GM21515 (cell line): ENCODE results near the gene SFRP5.

ENCODE experiments used
- ATAC-seq: cut with Tn5 transposase; IDR thresholded peaks from one replicate; pipeline ENCODE4 v1.9.1; 2021; ENCODE audit not compliant: unreplicated experiment

The SFRP5 gene

DNA sequence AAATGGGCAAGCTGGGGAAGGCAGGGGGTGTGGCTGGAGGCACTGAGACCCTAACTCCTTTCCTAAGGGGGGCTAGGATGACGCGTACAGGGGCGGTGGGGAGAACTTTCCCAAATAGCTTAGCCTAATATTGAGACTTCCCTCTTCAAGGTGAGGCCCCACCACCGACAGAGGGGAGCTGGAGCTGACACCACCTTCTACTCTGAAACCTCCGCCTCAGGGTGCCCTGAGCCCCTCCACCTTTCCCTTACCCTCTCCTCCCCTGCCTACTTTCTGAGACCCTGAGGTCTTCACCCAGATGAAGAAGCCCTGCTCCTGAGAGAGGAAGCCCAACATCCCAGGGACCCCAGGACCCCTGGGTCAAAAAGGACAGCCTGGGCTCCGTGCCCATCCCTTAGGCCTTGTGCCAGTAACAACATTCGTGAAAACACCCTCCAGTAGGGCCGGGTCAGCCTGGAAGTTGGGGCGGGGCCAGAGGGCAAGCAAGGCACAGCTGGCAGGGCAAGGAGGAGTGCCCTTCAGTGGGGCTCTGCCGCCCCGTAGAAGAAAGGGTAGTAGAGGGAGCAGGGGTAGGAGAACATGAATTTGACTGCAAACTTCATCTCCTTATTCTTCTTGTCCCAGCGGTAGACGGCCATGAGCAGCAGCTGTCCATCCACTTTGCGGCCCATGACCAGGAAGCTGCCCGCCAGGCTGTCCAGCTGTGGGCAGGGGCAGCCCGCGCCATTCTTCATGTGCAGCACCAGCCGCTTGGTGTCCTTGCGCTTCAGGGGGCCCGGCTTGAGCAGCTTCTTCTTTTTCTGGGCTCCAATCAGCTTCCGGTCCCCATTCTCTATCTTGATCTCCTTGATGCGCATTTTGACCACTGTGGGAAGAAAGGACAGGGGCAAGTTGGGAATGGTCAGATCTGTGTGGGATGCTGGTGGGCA, 4.5 kb downstream of the SFRP5 start:
- no peak for ATAC-seq

DNA sequence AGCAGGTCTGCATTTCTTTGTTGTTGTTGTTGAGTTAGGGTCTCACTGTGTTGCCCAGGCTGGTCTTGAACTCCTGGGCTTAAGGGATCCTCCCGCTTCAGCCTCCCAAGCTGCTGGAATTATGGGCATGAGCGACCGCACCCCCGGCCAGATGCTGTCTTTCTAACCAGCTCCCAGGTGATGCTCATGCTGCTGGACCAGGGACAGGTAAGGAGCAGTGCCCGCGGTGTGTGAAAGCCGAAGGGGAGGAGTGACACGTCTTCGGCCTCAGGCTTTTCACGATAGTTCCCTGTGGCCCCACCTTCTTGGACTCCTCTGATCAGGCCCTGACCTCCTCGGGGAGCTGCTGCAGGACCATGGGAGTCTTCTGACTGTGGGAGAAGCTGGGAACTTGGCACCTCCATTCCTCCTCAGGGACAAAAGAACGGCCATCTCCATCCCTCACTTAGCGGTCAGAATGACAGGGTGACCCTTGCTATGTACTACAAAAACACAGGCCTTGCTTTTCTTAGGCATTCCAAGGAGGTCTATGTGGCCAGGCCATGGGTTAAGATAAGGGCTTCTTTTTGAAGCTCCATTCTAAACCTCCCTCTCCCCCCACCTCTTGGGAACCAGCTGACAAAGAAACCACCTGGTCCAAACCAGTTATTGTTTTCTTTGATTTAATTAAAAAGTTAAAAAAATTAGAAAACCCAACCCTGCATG, 5.5 kb downstream of the SFRP5 start:
- ATAC-seq = no peak

DNA sequence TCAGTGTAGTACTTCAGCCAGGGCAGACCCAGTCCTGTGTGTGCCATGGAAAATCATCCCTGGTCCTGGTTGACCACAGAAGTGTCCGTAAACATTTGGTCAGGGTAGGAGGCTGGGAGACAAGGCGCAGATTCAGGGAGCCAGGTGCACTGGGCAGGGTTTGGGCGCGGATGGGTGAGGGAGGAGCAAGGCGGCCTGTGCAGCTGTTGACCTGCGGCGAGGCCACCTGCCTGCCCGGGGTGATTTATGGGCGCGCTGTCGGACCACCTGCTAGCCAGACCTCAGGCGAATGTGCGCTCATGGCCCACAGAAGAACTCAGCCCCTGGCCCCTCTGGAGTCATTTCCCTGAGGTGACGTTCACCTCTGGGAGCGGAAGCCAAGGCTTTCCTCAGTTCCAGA, 6.6 kb downstream of the SFRP5 start:
- ATAC-seq = no peak

DNA sequence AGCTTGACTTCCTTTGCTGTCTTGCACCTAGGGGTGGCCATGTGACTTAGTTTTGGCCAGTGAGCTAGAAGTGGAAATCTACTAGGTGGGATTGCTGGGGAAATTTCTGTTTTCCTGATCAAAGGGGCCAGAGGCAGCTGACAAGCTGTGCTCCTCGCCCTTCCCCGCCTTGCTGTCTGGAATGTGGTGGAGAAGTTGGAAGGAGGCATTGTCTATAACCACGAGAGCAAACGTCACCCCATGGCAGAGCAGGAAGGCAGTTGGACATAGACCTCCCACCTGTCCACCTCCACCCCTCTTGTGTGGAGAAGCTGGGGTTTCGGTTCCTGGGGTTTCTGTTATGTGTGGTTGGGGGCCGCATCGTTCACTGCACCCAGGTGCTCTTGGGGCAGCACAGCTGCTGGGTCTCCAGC, 7.3 kb downstream of the SFRP5 start:
- ATAC-seq = no peak

GRCh38 chr10:97763947-97764346, 7.9 kb downstream of the SFRP5 start:
- no peak for ATAC-seq

- ATAC-seq = no peak
Observed at GRCh38 chr10:97763411-97763810, 8.4 kb downstream of the SFRP5 start.

- ATAC-seq = no peak
Observed at GRCh38 chr10:97762816-97763215, 9.0 kb downstream of the SFRP5 start.

- no peak for ATAC-seq
Observed at GRCh38 chr10:97762056-97762455, 9.7 kb downstream of the SFRP5 start.

DNA sequence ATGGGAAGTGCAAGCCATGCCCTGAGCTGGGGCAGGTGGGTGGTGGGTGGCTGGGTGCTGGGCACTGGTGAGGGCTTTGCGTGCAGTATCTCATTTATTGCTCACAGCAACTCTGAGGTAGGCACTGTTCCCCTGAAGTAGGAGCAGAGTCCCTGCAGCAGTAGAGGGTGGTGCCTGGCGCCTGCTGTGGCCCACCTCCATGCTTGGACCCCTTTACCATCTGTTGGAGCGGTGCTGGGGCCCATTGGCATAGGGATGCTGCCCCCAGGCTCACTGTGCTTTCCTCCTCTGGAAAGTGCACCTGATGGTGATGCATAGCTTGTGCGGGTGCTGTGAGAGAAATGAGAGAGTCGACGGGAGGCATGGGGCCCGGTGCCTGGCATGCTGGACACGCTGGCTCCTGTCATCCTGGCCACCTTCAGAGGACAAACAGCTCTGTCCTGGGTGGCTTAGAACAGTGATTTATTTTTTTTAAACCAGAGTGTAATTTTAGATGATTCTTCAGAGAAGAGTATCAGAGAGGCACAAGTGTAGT, 10.4 kb downstream of the SFRP5 start:
- ATAC-seq = no peak

DNA sequence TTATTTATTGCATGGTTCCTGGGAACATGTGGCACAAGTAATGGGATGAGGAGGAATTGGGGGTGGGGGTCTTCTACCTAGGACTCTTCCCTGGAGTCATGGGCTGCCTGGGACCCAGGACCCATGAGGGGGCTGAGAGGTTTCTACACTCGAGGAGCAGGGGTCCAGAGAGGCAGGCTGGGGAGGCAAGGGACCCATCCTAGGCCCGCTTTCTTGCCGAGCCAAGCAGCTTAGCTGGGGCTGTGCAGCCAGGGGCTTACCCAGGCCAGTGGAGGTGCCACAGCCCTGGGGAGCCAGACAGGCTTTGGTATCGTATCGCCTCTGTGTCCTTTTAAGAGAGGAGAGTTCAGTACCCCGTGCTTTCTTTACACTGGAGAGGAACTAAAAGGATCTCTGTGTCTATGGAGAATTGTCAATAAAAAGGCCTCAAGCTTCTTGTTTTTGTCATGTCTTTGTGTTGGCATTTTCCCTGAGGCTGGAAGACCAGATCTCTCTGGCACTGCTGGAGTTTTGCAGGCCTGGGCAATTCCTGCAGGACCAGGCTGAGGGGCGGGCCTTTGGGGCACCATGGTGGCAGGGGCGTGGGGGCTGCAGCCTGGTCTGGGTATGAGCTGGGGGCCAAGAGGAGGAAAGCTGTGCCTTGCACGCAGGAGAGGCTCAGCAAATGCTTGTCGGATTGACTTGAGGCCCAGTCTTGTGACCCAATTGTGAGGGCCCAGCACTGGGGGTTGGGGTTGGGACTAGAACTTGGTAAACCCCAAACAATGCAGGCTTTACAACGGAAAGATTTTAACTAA, 11.1 kb downstream of the SFRP5 start:
- ATAC-seq = no peak

DNA sequence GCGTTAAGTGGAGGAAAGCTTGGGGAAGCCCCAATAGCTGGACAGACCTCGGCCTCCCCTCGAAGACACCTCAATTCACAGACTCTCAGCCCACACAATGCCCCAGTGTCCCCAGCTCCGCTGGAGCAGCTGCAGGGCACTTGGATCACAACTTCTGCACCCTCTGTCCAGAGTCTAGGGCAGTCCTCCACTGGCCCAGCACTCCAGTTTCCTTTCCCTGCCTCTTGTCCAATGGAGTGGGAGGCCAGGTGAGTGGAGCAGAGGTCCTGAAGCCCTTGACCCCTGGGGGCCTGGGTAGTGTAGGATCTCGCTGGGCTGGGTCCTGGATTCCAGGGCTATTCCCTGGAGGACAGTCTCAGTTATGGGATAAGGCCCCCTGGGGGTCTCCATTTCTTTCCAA, 11.9 kb downstream of the SFRP5 start:
- no peak for ATAC-seq

DNA sequence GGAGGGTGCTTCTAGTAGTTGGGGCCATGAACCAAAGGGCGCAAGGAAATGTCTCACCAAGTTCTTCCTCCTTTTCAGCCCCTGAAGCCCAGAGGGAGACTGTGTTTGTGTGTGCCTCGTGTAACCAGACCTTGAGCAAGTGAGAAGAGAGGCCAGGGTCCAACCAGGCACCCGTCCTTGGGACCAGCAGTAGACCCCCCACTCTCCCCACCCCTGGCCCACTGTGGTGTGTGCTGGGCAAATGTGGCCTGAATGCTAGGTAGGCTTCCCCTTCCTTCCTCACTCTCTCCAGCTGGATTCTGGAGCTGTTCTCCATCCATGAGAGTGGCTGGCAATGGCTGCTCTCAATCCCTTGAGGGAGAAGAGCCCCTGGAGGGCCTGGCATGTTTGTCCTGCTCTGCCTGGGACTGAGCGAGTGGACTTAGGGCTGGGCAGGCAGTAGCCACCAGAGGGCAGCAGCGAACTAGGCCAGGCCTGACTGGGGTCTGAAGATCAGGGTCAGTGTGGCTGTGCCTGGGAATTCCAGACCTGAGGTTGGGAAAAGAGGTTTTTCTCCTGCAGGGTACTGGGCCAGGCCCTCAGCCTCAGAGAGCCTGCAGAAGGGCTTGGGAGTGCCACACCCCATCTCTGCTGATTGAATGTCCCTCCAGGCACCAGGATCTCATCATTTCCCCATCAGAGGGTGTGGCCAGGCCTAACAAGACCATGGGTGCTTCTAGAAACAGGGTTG, 12.5 kb downstream of the SFRP5 start:
- ATAC-seq = no peak

- ATAC-seq = no peak
Observed at GRCh38 chr10:97757471-97757870, 14.3 kb downstream of the SFRP5 start.

DNA sequence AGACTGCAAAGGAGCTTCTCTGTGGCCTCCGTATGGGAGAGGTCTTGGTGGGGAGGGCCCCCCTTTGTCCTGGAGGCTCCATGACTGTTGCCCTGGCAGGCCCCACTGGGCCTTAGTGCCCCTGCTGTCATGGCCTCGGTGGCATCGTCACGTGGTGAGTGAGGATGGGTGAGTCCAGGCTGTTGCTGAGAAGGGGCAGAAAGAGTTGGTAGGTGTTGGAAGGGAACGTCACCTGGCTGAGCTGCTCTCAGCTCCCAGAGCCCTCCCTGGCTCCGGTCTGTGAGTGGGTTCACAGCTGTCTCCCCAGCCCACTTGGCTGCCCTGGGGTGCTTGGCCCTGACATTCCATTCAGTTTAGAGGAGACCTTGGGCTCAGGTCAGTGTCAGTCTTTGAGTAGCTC, 16.1 kb downstream of the SFRP5 start:
- no peak for ATAC-seq

DNA sequence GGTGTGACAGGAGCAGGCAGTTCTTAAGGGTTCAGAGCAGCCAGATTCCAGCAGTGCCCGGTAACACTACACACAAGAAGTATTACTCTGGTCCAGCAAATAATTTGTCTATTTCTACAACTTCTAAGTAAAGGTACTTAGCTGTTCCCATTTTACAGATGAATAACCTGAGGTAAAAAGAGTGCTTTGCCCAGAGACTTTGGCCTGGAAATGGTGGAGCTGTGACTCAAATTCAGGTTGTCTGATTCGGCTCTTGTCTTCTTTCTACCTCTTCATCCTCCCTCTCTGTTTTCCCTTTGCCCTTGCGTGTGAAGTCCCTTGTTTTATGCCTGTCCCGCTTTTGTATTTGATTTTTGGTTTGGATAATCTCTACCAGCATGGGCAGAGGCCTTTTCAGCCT, 17.1 kb downstream of the SFRP5 start:
- ATAC-seq = no peak

- ATAC-seq = no peak
Observed at GRCh38 chr10:97752956-97753355, 18.8 kb downstream of the SFRP5 start.

- no peak for ATAC-seq
Observed at GRCh38 chr10:97748116-97748515, 23.7 kb downstream of the SFRP5 start.

- ATAC-seq = no peak
Observed at GRCh38 chr10:97747573-97747972, 24.2 kb downstream of the SFRP5 start.

DNA sequence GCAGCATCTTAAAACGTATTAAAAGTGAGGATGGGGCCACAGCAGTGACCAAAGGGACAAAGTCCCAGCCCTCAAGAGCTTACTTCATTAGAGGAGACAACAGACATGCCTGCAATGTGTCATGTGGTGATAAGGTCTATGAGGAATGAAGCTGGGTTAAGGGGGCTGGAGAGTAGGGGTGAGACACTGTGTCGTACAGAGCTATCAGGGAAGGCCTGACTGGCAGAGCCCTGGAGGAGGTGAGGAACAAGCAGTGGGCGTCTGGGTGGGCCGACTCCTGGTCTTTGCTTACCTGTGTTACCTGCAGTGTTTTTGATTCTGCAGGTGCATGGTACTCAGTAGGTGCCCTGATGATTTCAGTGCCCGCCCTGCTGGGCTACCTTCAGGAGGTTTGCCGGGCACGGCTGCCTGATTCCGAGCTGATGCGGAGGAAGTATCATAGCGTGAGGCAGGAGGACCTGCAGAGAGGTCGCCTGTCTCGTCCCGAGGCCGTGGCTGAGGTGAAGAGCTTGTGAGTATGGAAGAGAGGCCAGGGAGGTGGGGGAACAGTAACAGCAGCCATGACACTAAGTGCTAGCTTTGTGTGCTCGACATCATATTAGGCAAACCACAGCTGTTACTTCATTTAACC, 27.3 kb downstream of the SFRP5 start:
- no peak for ATAC-seq
